Kidney epithelial cell (primary cell): ENCODE data around the gene ACE. TPM values are rescaled to one million over a fixed set of nuclear protein-coding genes. Genes with fewer than 3 reads are reported as not detected.

Source experiments
- DNase-seq: peaks from one replicate; pipeline ENCODE4 v3.0.0-alpha.2; 2010; ENCODE audit warnings: low read depth
- H3K27me3 ChIP-seq: 2 replicates; pipeline ENCODE4 v1.6.0; 2011; ENCODE audit warnings: low read length; ENCODE audit not compliant: control insufficient read depth, insufficient read depth
- H3K36me3 ChIP-seq: 2 replicates; pipeline ENCODE4 v1.5.1; 2011; ENCODE audit warnings: low read length; ENCODE audit not compliant: control insufficient read depth, insufficient read depth
- H3K4me3 ChIP-seq: 2 replicates; pipeline ENCODE4 v1.5.1; 2011; ENCODE audit warnings: low read depth, mild to moderate bottlenecking, control low read depth, low read length
- total RNA-seq: library from RNA; depleted of rRNA; stranded (reverse); fragments of >200 nt; gene quantifications from 2 replicates; pipeline ENCODE4 v1.2.3, GENCODE V29; 2015
- TF ChIP-seq, protein P1 (sequence below): IDR thresholded peaks from 2 replicates; pipeline ENCODE4 v1.5.1; 2011; ENCODE audit warnings: mild to moderate bottlenecking, moderate library complexity, low read length, control low read depth, inconsistent platforms; ENCODE audit not compliant: insufficient read depth, poor library complexity, severe bottlenecking

ACE gene
- total RNA-seq, 1 donor from 2014 or later, result 1.5 TPM

DNA sequence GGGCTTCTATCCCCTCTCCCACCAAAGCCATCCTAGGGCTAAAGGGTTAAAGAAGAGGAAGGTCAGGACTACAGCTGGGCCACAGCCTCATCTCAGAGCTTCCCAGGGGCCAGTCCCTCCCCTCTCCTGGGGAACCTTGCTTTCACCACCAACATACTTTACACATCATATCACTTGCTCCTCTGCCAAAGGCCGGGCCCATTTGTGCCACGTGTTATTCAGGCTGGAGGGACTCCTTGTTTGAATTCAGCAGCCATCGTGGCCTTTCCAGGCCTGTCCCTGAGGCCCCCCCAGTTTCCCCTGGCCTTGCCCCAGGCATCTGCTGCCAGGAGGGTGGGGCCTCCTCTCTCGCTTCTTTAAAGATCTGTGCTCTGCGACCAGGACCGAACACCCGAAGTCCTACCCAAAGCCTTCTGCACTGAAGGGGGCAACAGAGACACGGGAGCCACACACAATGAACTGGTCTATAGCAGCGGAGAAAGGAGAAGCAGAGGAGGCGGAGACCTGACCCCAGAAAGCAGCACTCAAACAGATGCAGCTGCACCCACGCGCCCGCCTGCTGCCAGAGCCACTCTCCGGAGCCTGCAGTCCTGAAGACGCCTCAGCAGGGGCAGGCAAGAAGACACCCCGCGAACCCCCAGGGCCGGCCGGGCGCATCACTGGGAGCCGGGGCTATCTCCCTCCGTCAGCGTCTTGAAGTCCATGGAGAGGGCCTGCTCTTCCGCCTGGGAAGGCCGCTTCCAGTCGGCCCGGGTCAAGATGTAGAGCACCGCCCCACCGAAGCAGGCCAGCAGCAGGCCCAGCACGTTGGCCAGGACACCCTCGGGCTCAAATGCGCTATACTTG is 42.9 kb upstream of the ACE start:
- TF ChIP-seq, protein P1, sequence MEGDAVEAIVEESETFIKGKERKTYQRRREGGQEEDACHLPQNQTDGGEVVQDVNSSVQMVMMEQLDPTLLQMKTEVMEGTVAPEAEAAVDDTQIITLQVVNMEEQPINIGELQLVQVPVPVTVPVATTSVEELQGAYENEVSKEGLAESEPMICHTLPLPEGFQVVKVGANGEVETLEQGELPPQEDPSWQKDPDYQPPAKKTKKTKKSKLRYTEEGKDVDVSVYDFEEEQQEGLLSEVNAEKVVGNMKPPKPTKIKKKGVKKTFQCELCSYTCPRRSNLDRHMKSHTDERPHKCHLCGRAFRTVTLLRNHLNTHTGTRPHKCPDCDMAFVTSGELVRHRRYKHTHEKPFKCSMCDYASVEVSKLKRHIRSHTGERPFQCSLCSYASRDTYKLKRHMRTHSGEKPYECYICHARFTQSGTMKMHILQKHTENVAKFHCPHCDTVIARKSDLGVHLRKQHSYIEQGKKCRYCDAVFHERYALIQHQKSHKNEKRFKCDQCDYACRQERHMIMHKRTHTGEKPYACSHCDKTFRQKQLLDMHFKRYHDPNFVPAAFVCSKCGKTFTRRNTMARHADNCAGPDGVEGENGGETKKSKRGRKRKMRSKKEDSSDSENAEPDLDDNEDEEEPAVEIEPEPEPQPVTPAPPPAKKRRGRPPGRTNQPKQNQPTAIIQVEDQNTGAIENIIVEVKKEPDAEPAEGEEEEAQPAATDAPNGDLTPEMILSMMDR, result no peak

GRCh38 chr17:63434951-63435571 is 41.8 kb upstream of the ACE start:
- no peak for DNase-seq
- TF ChIP-seq, protein P1, result peak; percentile 22
- Histone ChIP-seq H3K27me3 (peaks cover 6% of the 10 kb centered on the region), H3K4me3 (no peak overlapping the region), H3K36me3 (no peaks in the 10 kb centered on the region)

More for the DNA sequence above, 42.9 kb upstream of the ACE start:
- H3K27me3 ChIP-seq, result peaks cover 6% of the 10 kb centered on the region
- no peak overlapping the region for H3K4me3 ChIP-seq
- no peaks in the 10 kb centered on the region for H3K36me3 ChIP-seq
- DNase-seq, result no peak

GRCh38 chr17:63435681-63436522 is 41.0 kb upstream of the ACE start:
- Histone ChIP-seq H3K36me3 (no peaks in the 10 kb centered on the region), H3K27me3 (peaks cover 6% of the 10 kb centered on the region), H3K4me3 (no peak overlapping the region)
- no peak for DNase-seq
- TF ChIP-seq, protein P1, result peak; percentile 8

DNA sequence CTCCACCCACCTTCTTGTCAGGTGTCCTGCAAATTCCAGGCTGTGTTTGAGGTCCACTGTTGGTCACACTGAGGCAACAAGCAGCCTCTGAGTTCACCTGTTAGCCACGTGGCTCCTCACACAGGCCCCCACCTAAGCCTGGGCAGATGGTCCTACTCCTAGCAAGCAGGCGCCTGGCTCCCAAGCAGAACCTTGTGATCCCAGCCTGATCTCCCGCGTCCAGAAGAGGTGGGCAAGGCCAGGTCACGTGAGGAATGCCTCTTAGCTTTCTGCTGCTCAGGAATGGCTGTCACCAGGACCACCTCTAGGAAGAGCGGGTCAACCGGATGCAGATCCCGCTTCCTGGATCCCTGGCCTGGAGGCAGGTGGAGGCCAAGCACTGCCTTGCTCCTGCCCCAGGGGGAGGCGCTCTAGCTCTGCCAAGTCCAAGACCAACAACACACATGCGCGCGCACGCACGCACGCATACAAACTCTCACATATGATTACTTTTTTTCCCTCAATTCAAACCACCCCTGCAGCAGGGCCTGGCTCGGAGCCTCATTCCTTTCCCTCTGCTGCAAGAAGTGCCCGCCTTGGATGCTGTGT is 40.2 kb upstream of the ACE start:
- DNase-seq, result no peak
- peaks cover 6% of the 10 kb centered on the region for H3K27me3 ChIP-seq
- TF ChIP-seq, protein P1, result no peak
- H3K36me3 ChIP-seq, result no peaks in the 10 kb centered on the region
- H3K4me3 ChIP-seq, result no peak overlapping the region

DNA sequence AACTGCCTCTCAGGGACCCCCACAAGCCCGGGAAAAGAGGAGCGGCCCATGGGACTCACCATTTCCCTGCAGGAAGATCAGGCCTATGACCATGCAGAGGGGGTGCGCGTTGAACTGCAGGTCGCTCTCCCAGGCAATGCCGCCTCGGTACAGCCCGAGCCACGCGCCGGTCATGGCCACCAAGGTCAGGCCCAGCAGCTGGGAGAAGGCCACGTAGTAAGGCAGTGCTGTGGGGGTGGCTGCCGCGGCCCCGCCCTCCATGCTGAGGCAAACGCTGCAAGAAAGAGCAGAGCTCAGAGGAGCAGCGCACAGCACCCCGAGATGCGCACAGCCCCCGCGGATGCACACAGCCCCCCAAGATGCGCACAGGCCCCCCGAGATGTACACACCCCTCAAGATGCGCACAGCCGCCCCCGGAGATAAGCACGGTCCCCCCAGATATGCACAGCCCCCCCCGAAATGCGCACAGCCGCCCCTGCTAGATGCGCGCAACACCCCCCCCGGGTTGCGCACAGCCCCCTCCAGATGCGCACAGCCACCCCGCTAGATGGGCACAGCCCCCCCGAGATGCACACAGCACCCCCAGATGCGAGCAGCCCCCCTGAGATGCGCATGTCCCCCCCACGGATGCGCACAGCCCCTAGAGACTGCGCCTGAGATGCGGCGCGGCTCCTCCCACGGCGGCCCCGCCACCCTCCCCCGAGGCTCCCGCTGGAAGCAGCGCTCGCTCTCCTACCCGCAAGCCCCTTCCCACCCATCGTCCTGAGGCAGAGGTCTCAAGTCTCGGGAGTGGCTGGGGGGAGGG is 39.4 kb upstream of the ACE start:
- peaks cover 6% of the 10 kb centered on the region for H3K27me3 ChIP-seq
- no peak for DNase-seq
- TF ChIP-seq, protein P1, result no peak
- no peaks in the 10 kb centered on the region for H3K36me3 ChIP-seq
- H3K4me3 ChIP-seq, result no peak overlapping the region
